ENCODE measurements around the gene BMP10.

The BMP10 gene

GRCh38 chr2:68853915-68854314, 17.3 kb downstream of the BMP10 start:
- DNase-seq (ENCODE audit: low spot score), result no peak
- peak; percentile 53 for FAIRE-seq

- DNase-seq (ENCODE audit: low spot score) (no peak), FAIRE-seq (no peak)
Observed at GRCh38 chr2:68853035-68853434, 18.2 kb downstream of the BMP10 start.

DNA sequence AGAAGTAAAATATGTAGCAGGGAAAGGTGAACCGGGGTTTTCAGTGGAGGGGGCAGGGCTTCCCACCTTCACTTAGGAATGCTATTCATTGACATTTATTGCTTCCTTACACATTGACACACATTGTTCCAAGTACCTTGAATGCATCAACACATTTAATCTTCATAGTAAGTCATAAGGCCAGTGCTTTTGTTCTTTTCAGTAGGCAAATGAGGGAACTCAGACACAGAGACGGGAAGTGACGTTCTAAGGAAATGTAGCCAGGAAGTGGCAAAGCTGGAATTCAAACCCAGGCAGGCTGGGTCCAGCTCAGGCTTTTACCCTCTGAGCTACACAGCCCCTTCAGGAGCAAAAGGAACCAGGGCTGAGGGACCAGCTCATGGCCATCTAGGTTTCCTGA, 20.7 kb downstream of the BMP10 start:
- FAIRE-seq (no peak), DNase-seq (ENCODE audit: low spot score) (no peak)

DNA sequence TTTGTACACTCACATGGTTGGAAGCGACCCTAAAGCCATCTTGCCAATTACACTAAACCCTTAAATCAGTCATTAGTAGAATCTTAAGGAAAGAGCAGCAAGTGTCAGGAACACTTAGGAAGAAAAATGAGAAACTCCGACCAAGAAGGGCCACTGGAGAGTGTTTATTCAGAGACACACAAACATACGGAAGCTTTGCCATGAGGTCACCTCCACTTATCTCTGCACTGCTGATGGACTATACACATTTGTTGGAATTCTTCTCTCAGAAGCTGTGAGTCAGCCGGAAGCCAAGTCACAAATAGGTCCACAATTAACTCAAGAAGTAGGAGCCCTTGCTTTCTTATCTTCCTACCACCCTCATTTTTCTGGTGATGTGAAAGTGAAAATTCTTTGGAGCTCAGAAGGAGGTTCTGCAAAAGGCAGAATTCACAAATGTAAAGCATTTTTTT, 21.6 kb downstream of the BMP10 start:
- peak; percentile 50 for DNase-seq (ENCODE audit: low spot score)

GRCh38 chr2:68847751-68848150, 23.4 kb downstream of the BMP10 start:
- no peak for DNase-seq (ENCODE audit: low spot score)

More for the DNA sequence above, 21.6 kb downstream of the BMP10 start:
- no peak for FAIRE-seq

GRCh38 chr2:68846091-68846490, 25.1 kb downstream of the BMP10 start:
- DNase-seq (ENCODE audit: low spot score) (no peak), FAIRE-seq (no peak)

More at GRCh38 chr2:68847751-68848150, 23.4 kb downstream of the BMP10 start:
- no peak for FAIRE-seq

DNA sequence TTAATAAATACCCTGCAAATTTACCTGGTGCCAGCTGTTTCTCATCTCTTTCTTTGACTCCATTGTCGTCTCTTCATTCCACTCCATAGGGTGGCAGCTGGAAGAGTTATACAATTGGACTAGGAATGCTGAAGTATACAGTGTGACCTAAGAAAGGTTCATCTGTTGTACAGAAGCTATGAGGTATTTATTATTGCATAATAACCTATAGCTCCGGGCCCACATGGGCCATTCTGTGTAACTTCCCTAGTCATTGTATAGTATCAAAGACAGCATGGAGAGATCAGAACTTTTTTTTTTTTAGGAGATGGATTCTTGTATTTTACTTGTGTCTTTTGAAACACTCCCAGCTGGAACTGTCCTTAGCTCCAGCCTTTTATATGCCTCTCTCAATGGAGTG, 26.2 kb downstream of the BMP10 start:
- no peak for DNase-seq (ENCODE audit: low spot score)
- no peak for FAIRE-seq

GRCh38 chr2:68839260-68839833, 31.9 kb downstream of the BMP10 start:
- no peak for DNase-seq (ENCODE audit: low spot score)

DNA sequence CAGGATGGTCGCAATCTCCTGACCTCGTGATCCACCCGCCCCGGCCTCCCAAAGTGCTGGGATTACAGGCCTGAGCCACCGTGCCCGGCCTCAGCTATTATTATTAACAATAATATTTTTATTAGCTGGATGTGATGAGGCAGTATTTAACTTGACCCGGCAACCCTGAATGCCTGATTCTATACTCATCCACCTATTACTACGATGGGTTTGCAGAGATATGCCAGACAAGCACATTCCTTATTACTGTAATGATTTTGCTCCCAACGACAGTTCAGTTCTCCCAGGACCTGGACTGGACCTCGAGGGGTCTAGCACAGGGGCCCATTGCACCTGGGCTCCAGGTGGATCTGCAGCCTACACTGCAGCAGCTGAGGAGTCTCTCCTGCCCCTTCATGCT, 32.6 kb downstream of the BMP10 start:
- FAIRE-seq (no peak), DNase-seq (ENCODE audit: low spot score) (no peak)

More at GRCh38 chr2:68839260-68839833, 31.9 kb downstream of the BMP10 start:
- FAIRE-seq, result no peak

- no peak for FAIRE-seq
- DNase-seq (ENCODE audit: low spot score), result no peak
Observed at GRCh38 chr2:68837861-68838341, 33.3 kb downstream of the BMP10 start.

- DNase-seq (ENCODE audit: low spot score) (peak; percentile 50), FAIRE-seq (no peak)
Observed at GRCh38 chr2:68837164-68837860, 33.9 kb downstream of the BMP10 start.

- FAIRE-seq (no peak), DNase-seq (ENCODE audit: low spot score) (no peak)
Observed at GRCh38 chr2:68835621-68836020, 35.6 kb downstream of the BMP10 start.

DNA sequence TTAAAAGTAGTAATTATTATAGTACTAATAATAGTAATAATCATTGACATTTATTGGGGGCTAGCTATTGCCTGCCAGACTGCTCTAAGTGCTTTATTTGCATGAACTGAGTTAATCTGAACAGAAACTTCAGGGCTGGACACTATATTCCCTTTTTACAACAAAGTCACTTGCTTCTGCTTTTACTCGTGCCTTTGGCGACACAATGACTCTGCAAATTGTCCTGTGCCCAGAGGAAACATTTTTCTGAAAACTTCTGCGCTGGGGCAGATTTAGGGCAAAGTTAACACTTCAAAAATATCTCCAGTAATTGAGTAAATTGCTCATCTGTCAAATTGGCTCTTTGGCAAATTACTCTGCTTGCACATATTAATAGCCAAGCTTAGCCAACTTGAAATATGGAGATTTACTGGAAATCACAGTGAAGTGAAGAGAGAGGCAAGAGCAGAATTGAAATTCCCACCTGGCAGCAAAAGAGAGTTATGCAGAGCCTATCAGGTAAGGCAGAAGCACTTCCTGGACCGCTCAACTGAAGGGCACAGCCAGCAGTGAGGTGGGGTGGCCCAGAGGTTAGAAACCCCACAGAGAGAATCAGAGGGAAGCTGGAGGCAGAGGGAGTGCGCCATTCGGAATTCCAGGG, 36.3 kb downstream of the BMP10 start:
- no peak for FAIRE-seq
- DNase-seq (ENCODE audit: low spot score), result no peak

DNA sequence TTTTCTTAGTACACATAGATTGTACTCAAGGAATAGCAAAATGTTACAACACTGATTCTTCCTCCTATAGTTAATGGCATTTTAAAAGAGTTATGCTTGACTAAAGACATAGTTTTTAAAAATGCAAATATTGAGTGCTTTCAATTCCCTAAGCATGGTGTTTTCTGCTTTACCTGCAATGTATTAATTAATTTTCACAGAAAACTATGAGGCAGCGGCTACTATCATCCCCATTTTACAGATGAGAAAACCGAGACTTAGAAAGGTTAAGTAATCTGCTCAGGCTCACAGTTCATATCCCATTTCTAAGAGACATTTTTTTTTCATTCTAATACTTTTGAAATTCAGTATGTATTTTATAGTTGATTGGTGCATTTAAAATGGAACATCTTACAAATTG, 38.0 kb downstream of the BMP10 start:
- FAIRE-seq, result no peak

DNA sequence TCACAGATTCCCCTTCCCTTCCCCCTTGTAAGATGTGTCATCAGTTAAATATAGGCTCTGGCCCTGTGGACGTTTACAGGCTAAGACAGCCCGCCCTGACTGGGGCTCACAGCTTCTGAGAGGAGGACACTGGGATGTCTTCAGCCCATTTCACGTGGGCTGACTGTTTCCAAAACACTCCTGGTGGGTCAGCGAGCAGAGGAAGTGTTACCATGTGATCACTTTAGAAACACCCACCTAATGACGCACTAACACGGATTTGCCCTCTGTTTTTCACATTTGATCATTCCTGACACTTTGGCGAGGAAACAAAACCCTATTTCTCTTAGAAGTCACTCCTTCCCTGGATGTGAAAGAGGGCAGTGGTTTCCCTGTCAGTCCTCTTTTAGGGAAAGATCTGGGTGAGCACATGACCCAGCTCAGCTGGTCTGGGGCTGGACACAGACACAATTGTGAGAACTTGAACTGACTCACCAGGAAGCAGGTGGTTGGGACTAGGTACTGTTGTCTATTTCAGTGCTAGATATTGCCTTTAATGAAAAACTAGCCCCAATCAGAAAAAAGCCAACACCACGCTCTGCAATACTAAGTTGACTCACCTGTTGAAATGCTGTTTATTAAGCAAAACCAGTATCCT, 38.8 kb downstream of the BMP10 start:
- FAIRE-seq (no peak), DNase-seq (ENCODE audit: low spot score) (peak; percentile 75)

More for the DNA sequence above, 38.0 kb downstream of the BMP10 start:
- no peak for DNase-seq (ENCODE audit: low spot score)

DNA sequence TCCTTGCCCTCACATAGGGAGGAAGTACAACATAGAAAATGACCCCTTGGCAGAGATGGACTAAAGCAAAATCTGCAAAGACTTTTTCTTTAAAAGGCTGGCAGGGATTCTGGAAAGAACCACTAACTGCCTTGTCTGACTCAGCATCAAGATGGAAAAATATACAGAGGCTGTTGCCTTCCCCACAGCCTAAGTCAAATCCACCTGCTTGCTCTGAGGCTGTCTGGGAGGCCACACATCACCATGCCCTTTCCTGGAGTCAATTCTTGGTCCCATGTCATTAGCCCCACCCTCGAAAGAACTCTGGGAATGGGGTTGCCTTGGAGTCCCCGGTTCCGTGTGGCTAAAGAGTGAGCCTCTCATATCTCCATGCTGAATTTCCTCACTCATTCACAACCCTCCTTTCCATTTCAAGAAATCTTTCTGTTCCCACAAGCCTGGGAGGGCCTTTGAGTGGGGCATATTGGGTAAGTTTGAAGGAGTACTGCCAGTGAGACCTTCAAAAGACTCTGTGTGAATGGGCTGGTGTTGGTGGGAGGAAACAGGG, 39.4 kb downstream of the BMP10 start:
- DNase-seq (ENCODE audit: low spot score) (peak; percentile 43), FAIRE-seq (no peak)

DNA sequence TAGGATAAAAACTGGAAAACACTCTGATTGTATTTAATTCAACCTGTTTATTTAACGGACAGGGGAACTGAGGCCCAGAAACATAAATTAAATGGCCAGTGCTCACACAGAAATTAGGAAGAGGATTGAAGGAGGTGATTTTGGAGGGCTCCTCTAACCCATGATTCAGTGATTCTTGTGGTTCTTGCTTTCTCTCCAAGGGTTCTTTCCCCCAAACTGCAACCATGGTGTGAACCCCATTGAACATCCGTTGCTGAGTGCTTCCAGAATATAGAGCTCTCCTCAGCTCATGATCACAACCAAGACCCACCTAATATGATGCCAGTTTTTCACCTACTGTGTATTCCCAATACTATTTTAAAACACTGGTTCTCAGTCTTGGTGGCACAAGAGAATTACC, 41.4 kb downstream of the BMP10 start:
- FAIRE-seq (no peak), DNase-seq (ENCODE audit: low spot score) (no peak)

- FAIRE-seq, result peak; percentile 13
- peak; percentile 97 for DNase-seq (ENCODE audit: low spot score)
Observed at GRCh38 chr2:68828887-68829708, 42.1 kb downstream of the BMP10 start.

- DNase-seq (ENCODE audit: low spot score), result no peak
- no peak for FAIRE-seq
Observed at GRCh38 chr2:68827666-68828065, 43.5 kb downstream of the BMP10 start.

- DNase-seq (ENCODE audit: low spot score), result no peak
- no peak for FAIRE-seq
Observed at GRCh38 chr2:68825866-68826265, 45.3 kb downstream of the BMP10 start.

DNA sequence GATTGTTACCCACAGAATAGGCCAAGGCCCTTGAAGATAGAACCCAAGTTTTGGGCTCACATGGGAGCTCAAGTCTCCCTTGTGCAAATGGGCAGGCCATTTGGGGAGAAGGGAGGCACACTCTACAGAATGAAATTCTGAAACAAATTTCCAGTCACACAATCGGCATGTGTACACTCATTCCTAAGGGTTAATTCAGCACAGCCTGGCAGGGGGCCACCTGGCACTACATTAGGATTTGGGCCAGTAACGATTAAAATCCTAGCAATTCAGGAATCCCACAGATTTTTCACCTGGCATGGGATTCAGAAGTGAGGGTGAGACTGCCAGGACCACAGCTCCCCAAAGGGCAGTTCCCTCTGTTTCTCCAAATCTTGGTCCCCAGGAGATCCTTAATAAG, 46.4 kb downstream of the BMP10 start:
- FAIRE-seq (peak; percentile 74), DNase-seq (ENCODE audit: low spot score) (peak; percentile 52)

Data from urothelium cell line (cell line).